DND-41 (cell line): ENCODE measurements around the gene POLR3A.
"Not testable (repeated sequence)": the region's sequence is repeated elsewhere in the genome, so short reads cannot be mapped to it uniquely, and the experiment has no call there.

Experiments used
- EZH2 ChIP-seq: IDR thresholded peaks from 3 replicates; pipeline ENCODE4 v1.6.1; 2012; ENCODE audit warnings: borderline replicate concordance, low read depth, mild to moderate bottlenecking, moderate library complexity, low read length, inconsistent platforms; ENCODE audit not compliant: severe bottlenecking
- TF ChIP-seq, protein P1 (sequence below): IDR thresholded peaks from 2 replicates; pipeline ENCODE4 v1.5.1; 2012; ENCODE audit warnings: borderline replicate concordance, low read length, moderate library complexity, mild to moderate bottlenecking; ENCODE audit not compliant: poor library complexity, severe bottlenecking; ENCODE audit errors: extremely low read depth

DNA sequence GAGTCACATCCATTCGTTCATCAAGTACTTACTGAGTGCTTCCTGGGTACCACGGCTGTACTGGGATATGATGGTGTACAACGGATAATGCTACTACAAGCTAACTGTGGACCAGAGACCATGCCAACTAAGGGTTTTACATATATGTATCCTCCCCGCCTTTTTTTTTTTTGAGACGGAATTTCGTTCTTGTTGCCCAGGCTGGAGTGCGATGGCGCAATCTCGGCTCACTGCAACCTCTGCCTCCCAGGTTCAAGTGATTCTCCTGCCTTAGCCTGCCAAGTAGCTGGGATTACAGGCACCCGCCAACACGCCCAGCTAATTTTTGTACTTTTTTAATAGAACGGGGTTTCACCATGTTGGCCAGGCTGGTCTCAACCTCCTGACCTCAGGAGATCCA, 40.7 kb upstream of the POLR3A start:
- TF ChIP-seq, protein P1, sequence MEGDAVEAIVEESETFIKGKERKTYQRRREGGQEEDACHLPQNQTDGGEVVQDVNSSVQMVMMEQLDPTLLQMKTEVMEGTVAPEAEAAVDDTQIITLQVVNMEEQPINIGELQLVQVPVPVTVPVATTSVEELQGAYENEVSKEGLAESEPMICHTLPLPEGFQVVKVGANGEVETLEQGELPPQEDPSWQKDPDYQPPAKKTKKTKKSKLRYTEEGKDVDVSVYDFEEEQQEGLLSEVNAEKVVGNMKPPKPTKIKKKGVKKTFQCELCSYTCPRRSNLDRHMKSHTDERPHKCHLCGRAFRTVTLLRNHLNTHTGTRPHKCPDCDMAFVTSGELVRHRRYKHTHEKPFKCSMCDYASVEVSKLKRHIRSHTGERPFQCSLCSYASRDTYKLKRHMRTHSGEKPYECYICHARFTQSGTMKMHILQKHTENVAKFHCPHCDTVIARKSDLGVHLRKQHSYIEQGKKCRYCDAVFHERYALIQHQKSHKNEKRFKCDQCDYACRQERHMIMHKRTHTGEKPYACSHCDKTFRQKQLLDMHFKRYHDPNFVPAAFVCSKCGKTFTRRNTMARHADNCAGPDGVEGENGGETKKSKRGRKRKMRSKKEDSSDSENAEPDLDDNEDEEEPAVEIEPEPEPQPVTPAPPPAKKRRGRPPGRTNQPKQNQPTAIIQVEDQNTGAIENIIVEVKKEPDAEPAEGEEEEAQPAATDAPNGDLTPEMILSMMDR = not testable (repeated sequence)
- TF ChIP-seq EZH2 = not testable (repeated sequence)
